Heart left ventricle (tissue), 16 donors: ENCODE results near the gene C13orf46. TPM values are rescaled to one million over a fixed set of nuclear protein-coding genes. Genes with fewer than 3 reads are reported as not detected.

Source experiments
- ATAC-seq, 4 donors: fragments of 200-7000 bp; cut with Tn5 transposase; one replicate each; pipeline ENCODE4 v1.9.1; 2020 to 2022; ENCODE audit warnings: moderate library complexity in 4 of 4, mild to moderate bottlenecking in 3 of 4, moderate number of reproducible peaks in 1 of 4
- DNase-seq, 5 donors: peaks; one replicate each; pipeline ENCODE4 v3.0.0-alpha.2; 2020
- H3K27ac ChIP-seq, 12 donors: fragments of 200-600 bp; sonication (generic) in 4 of 12; one replicate each; pipeline versions ENCODE4 v1.5.0 to v1.8.0; 2016 to 2022; ENCODE audit warnings: mild to moderate bottlenecking in 2 of 12
- H3K27me3 ChIP-seq, 9 donors: fragments of 200-600 bp; sonication (generic) in 2 of 9; one replicate each; pipeline versions ENCODE4 v1.5.1 to v1.8.0; 2016 to 2022; ENCODE audit warnings: mild to moderate bottlenecking in 3 of 9
- H3K36me3 ChIP-seq, 9 donors: fragments of 200-600 bp; sonication (generic) in 2 of 9; one replicate each; pipeline versions ENCODE4 v1.5.0 to v1.8.0; 2018 to 2022; ENCODE audit warnings: mild to moderate bottlenecking in 2 of 9
- H3K4me1 ChIP-seq, 12 donors: fragments of 200-600 bp; sonication (generic) in 4 of 12; one replicate each; pipeline versions ENCODE4 v1.5.0 to v1.8.0; 2016 to 2022; ENCODE audit warnings: mild to moderate bottlenecking in 3 of 12
- H3K4me3 ChIP-seq, 12 donors: fragments of 200-600 bp; sonication (generic) in 4 of 12; one replicate each; pipeline versions ENCODE4 v1.5.0 to v1.8.0; 2017 to 2022; ENCODE audit warnings: mild to moderate bottlenecking in 9 of 12, moderate library complexity in 4 of 12
- H3K9me3 ChIP-seq, 12 donors: fragments of 200-600 bp; sonication (generic) in 4 of 12; one replicate each; pipeline versions ENCODE4 v1.5.0 to v1.8.0; 2016 to 2022; ENCODE audit warnings: mild to moderate bottlenecking in 1 of 12
- POLR2A ChIP-seq, 2 donors: fragments of 450-650 bp; IDR thresholded peaks; one replicate each; pipeline ENCODE4 v1.6.1; 2017; ENCODE audit warnings: antibody characterized with exemption in 2 of 2, mild to moderate bottlenecking in 2 of 2, moderate library complexity in 2 of 2
- WGBS, 4 donors: extraction: QIAGEN DNeasy Blood & Tissue Kit in 2 of 4; methylation state at CpG; one replicate each; pipeline versions ENCODE4 v1.1.5 to v1.1.7; 2013 to 2018; 5-methylcytosine and 5-hydroxymethylcytosine counted together
- intact Hi-C, 10 donors: fragments of 100-400 bp; cut with DNase I; formaldehyde crosslinking; loops; one replicate each; pipeline versions ENCODE4 v1.11.1 to v1.14.2; 2022
- polyA plus RNA-seq, 2 donors: library from polyadenylated mRNA; stranded (reverse); fragments of 200-250 nt; gene quantifications; one replicate each; pipeline ENCODE4 v1.2.3, GENCODE V29; 2013
- total RNA-seq, 9 donors: library from RNA; depleted of rRNA in 2 of 9; stranded (reverse); fragments of >200 nt in 2 of 9; fragmentation: NEBNext Ultra II Directional in 3 of 9; extraction: Animal tissue kit (Norgen Biotek cat#: 25700) in 3 of 9; gene quantifications; one replicate each; pipeline versions ENCODE4 v1.1.0 to v1.2.4, GENCODE V29; 2016 to 2023
- TF ChIP-seq, protein P1 (sequence below), 12 donors: fragments of 200-600 bp; sonication (generic) in 4 of 12; IDR thresholded peaks; one replicate each; pipeline versions ENCODE4 v1.5.0 to v1.8.0; 2018 to 2022; ENCODE audit warnings: antibody characterized with exemption in 12 of 12, mild to moderate bottlenecking in 5 of 12
- donor health status: ischemic (EF 13 %, LVEDD 7.1; RV severe dilation, severe dysfunction).
- donor health status: healthy with polysubstance abuse.
- donor health status: DM: no; HTN: yes; CAD: no.
- donor health status: DM: no; HTN: no; CAD: no.
- donor health status: ischemic (EF 25% LVEDD 6.9; RV normal size, moderate dysfunction).
- donor health status: ischemic (EF 25% LVEDD 5.7; RV mildly dilated, moderate dysfunction).
- donor health status: healthy.
- donor health status: DM: yes; HTN: yes; CAD: no.
- donor health status: ischemic (EF 35%, LVEDD 5.7; RV mildly dilated, moderate dysfunction).
- donor health status: nonischemic (EF 11% LVEDD 7.7; RV severe dilation, severe dysfunction).
- donor health status: DM: yes; HTN: yes; CAD: no.
- donor health status: PGD.
- donor health status: ischemic (EF 29% LVEDD 5.4; RV normal size, mild dysfunction).
- donor health status: nonischemic (EF 23%, LVEDD 6.1; RV moderate dilation, normal function).

The C13orf46 gene
- total and polyA plus RNA-seq, 11 donors: 0.07 to 3.1 (median 0.28) TPM; not detected in 1

DNA sequence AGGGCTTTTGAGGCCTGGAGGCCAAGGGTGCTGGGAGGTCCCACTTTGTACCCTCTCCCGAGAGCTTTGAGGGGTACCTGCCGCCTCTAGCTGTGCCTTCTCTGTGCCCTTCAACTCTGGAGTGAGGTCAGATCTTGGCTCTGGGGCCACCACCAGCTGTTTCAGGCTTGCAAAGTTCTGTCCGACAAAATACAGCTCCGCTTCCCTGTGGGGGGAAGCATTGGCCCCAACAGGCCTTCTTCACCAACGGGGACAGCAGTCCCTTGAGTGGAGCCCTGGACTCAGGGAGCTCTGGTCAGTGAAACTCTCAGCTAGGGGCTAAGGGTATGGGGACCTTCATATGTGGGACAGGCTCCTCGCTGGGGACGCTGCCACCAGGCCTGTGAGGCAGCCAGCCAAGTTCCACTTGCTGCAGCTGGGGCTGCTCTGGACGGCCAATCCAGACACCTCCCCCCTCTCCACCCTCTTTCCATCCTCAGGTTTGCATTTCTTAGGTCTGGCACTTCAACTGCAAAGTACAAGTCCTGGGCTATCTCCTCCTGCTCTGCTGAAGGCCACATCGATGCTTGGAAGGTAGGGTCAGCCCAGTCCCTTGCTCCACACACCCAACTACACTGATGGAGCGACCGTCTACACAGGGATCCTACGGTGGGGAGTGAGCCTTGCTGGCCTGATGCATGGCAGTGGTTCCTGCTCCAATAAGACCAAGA, 46.8 kb downstream of the C13orf46 start:
- Histone ChIP-seq H3K36me3 (no peaks in the 10 kb centered on the region), H3K4me1 (peaks cover 0 to 38% (median 26%) of the 10 kb centered on the region in 12 donors), H3K4me3 (no peak overlapping the region), H3K27me3 (no peaks in the 10 kb centered on the region), H3K9me3 (peaks cover 0 to 6% (median under 1%) of the 10 kb centered on the region in 12 donors), H3K27ac (peak overlapping the region in 10 of 12 donors; percentile 10 to 80 (median 42))
- TF ChIP-seq POLR2A (IDR thresholded peaks at IDR 0.05): no peak
- TF ChIP-seq, protein P1, sequence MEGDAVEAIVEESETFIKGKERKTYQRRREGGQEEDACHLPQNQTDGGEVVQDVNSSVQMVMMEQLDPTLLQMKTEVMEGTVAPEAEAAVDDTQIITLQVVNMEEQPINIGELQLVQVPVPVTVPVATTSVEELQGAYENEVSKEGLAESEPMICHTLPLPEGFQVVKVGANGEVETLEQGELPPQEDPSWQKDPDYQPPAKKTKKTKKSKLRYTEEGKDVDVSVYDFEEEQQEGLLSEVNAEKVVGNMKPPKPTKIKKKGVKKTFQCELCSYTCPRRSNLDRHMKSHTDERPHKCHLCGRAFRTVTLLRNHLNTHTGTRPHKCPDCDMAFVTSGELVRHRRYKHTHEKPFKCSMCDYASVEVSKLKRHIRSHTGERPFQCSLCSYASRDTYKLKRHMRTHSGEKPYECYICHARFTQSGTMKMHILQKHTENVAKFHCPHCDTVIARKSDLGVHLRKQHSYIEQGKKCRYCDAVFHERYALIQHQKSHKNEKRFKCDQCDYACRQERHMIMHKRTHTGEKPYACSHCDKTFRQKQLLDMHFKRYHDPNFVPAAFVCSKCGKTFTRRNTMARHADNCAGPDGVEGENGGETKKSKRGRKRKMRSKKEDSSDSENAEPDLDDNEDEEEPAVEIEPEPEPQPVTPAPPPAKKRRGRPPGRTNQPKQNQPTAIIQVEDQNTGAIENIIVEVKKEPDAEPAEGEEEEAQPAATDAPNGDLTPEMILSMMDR (IDR thresholded peaks at IDR 0.05): no peak
- DNase-seq: peak in 3 of 5 donors; percentile 64 to 72 (median 66)
- WGBS, 4 donors: 60 to 69% (median 65%) methylated on average over 11 to 12 of the region's 12 CpGs
- ATAC-seq: peak in 3 of 4 donors; percentile 16 to 46 (median 21)
- intact Hi-C loops: no loop called here

DNA sequence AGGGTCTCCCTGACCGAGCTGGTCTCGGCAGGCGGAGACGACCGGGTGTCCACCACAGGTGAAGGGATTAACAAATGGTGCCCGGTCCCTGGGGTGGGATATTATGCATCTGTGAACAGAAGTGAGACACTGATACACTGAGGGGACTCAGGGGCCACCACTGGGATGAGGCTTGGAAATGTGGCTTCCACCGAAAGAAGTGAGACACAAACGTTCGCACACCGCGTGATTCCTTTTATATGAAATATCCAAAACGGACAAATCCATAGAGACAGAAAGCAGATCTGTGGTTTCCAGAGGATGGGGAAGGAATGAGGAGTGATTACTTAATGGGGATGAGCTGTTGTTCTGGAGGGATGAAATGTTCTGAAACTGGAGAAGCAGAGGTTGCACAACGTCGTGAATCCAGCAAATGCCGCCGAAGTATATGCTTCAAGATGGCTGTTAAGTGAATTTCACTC, 47.5 kb downstream of the C13orf46 start:
- peak in 1 of 4 donors; percentile 15 for ATAC-seq
- TF ChIP-seq POLR2A (IDR thresholded peaks at IDR 0.05): no peak
- TF ChIP-seq, protein P1 (IDR thresholded peaks at IDR 0.05): no peak
- H3K4me3 ChIP-seq: no peak overlapping the region
- H3K4me1 ChIP-seq: peaks cover 0 to 38% (median 26%) of the 10 kb centered on the region in 12 donors
- peak in 2 of 5 donors; percentile 15 to 42 for DNase-seq
- H3K27ac ChIP-seq: peak overlapping the region in 5 of 12 donors; percentile 10 to 73 (median 38)
- no peaks in the 10 kb centered on the region for H3K27me3 ChIP-seq
- intact Hi-C loops: no loop called here
- H3K9me3 ChIP-seq: peaks cover 0 to 14% (median 8%) of the 10 kb centered on the region in 12 donors
- WGBS, 4 donors: 83 to 91% (median 88%) methylated on average over 16 of the region's 16 CpGs
- no peaks in the 10 kb centered on the region for H3K36me3 ChIP-seq

DNA sequence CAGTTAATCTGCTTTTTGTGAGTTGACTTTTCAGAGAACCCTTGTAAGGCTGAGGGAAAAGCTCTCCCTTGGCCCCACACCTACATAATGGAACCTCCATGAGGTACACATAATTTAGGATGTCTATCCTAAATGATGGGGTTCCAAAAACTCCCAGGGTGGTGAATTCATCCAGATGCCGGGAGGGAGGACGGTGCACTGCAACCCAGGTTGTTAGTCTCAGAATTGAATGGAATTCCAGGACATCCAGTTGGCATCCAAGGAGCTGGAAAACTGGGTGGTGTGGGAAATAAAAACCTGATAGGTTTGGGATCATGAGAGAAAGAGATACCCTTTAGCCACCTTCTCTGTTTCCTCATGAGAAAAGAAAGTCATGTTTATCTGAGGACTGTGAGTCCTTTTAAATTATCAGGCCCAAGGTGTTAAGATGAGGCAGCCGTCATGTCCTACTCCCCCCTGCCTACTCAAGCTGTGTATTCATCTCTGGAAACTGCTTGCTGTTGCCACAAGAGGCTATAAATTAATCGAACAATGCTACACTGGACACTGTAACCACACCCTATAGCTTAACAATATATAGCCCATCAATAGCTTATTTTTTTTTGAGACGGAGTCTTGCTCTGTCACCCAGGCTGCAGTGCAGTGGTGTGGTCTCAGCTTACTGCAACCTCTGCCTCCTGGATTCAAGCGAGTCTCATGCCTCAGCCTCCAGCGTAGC, 49.5 kb downstream of the C13orf46 start:
- 93 to 95% (median 94%) methylated on average over 7 of the region's 7 CpGs for WGBS, 4 donors
- ATAC-seq: no peak
- no peak for DNase-seq
- Histone ChIP-seq H3K9me3 (peaks cover 0 to 22% (median 13%) of the 10 kb centered on the region in 12 donors), H3K4me3 (no peak overlapping the region), H3K36me3 (no peaks in the 10 kb centered on the region), H3K4me1 (peaks cover 0 to 29% (median 22%) of the 10 kb centered on the region in 12 donors), H3K27ac (no peak overlapping the region), H3K27me3 (peaks cover 0 to 2% (median 0%) of the 10 kb centered on the region in 9 donors)
- TF ChIP-seq POLR2A (IDR thresholded peaks at IDR 0.05): no peak
- intact Hi-C loops: no loop called here

DNA sequence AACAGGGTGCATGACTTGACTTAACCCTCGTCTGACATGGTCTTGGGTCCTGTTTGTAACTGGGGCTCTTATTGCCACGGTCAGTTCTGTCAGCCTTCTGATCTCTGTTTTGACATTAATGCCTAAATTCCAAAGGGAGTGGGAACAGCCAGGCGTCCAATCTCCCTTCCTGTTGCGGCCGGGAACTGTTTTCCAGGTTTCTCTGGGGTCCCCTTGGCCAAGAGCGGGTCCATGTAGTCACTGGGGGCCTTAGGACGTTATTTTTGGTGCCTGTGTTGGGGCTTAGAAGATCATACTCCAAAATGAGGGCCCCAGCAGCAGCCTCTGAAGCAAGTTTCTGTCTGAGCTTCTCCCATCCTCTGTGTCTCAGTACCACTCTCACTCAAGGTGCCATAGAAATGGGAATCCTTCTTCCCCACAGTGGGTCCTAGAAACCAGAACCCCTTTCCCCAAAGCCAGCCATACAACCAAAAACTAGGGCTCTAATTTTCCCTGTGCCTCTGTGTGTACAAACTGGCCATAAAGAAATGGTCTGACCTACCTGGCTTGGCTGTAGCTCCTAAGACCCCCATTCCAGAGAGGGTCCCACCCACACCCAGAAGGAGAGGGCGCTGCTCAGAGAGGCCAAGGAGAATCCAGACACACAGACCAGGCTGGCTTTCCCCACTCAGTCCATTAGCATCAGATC, 50.4 kb downstream of the C13orf46 start:
- Histone ChIP-seq H3K9me3 (peaks cover 0 to 22% (median 13%) of the 10 kb centered on the region in 12 donors), H3K36me3 (no peaks in the 10 kb centered on the region), H3K27me3 (peaks cover 0 to 3% (median 0%) of the 10 kb centered on the region in 9 donors), H3K4me3 (no peak overlapping the region), H3K4me1 (peaks cover 0 to 20% (median 15%) of the 10 kb centered on the region in 12 donors), H3K27ac (no peak overlapping the region)
- intact Hi-C loops: no loop called here
- DNase-seq: no peak
- TF ChIP-seq, protein P1 (IDR thresholded peaks at IDR 0.05): no peak
- TF ChIP-seq POLR2A (IDR thresholded peaks at IDR 0.05): no peak
- 64 to 78% (median 70%) methylated on average over 8 of the region's 8 CpGs for WGBS, 4 donors
- no peak for ATAC-seq
